B cell (primary cell): ENCODE data around the gene GRPR. TPM values are rescaled to one million over a fixed set of nuclear protein-coding genes. Genes with fewer than 3 reads are reported as not detected.

Experiments
- ATAC-seq: fragments of 200-7000 bp; cut with Tn5 transposase; one replicate; pipeline ENCODE4 v1.10.0; 2021; ENCODE audit warnings: low read depth, mild to moderate bottlenecking, moderate number of reproducible peaks, moderate library complexity
- CTCF ChIA-PET: fragments of 350-600 bp; sonication (Branson Sonifier 250); formaldehyde crosslinking; loops from one replicate; lab custom pipeline; 2021; ENCODE audit warnings: antibody characterized with exemption, inconsistent platforms; lab: Charles Lee
- POLR2A ChIA-PET: fragments of 350-600 bp; sonication (Branson Sonifier 250); formaldehyde crosslinking; loops from one replicate; lab custom pipeline; 2021; ENCODE audit warnings: antibody characterized with exemption; lab: Charles Lee
- DNase-seq: peaks from one replicate; pipeline ENCODE4 v3.0.0; 2013
- H2AFZ ChIP-seq: 2 replicates; pipeline ENCODE4 v1.6.1; 2012; ENCODE audit warnings: mild to moderate bottlenecking, low read depth, low read length; ENCODE audit not compliant: insufficient read depth, poor library complexity, severe bottlenecking
- H3K27ac ChIP-seq, 2 donors: 1 replicate in 1 of 2; 2 replicates in 1 of 2; pipeline ENCODE4 v1.5.1; 2012 to 2013; ENCODE audit warnings: low read length in 2 of 2, mild to moderate bottlenecking in 2 of 2, moderate library complexity in 1 of 2
- H3K27me3 ChIP-seq, 4 experiments: fragments of 200-600 bp in 1 of 4; sonication (generic) in 1 of 4; replicated peaks in 1 of 4; 1 replicate in 2 of 4; 2 replicates in 2 of 4; pipeline versions ENCODE4 v1.6.1 to v1.7.0; 2013 to 2016; ENCODE audit warnings: low read length in 3 of 4, mild to moderate bottlenecking in 2 of 4, mixed read lengths in 1 of 4, moderate library complexity in 1 of 4; ENCODE audit not compliant: insufficient read depth in 4 of 4, control insufficient read depth in 3 of 4; ENCODE audit errors: control extremely low read depth in 1 of 4
- H3K36me3 ChIP-seq, 2 experiments: replicated peaks in 1 of 2; 1 replicate in 1 of 2; 2 replicates in 1 of 2; pipeline versions ENCODE4 v1.6.1 to v1.7.1; 2013; ENCODE audit warnings: low read length in 1 of 2; ENCODE audit not compliant: insufficient read depth in 2 of 2, control insufficient read depth in 1 of 2; ENCODE audit errors: control extremely low read depth in 1 of 2, extremely low read depth in 1 of 2
- H3K4me1 ChIP-seq, 2 donors: fragments of 200-600 bp in 1 of 2; sonication (generic) in 1 of 2; 1 replicate in 1 of 2; 2 replicates in 1 of 2; pipeline versions ENCODE4 v1.5.1 to v1.6.1; 2013 to 2017; ENCODE audit warnings: low read length in 2 of 2; ENCODE audit not compliant: control insufficient read depth in 2 of 2, insufficient read depth in 2 of 2
- H3K4me2 ChIP-seq: replicated peaks from 2 replicates; pipeline ENCODE3; 2012; ENCODE audit warnings: mild to moderate bottlenecking, low read depth, low read length; ENCODE audit not compliant: poor library complexity, severe bottlenecking
- H3K4me3 ChIP-seq, 5 experiments: fragments of 200-600 bp in 1 of 5; sonication (generic) in 1 of 5; 1 replicate in 3 of 5; 2 replicates in 2 of 5; pipeline versions ENCODE4 v1.5.1 to v1.7.0; 2011 to 2016; ENCODE audit warnings: low read length in 4 of 5, mild to moderate bottlenecking in 4 of 5, low read depth in 2 of 5, control low read depth in 1 of 5, moderate library complexity in 1 of 5; ENCODE audit not compliant: insufficient read depth in 1 of 5; ENCODE audit errors: control extremely low read depth in 1 of 5, extremely low read depth in 1 of 5
- H3K79me2 ChIP-seq: fragments of 200-600 bp; sonication (generic); one replicate; pipeline ENCODE4 v1.6.0; 2016; ENCODE audit warnings: low read length; ENCODE audit not compliant: control insufficient read depth, insufficient read depth
- H3K9ac ChIP-seq: fragments of 200-600 bp; sonication (generic); 2 replicates; pipeline ENCODE4 v1.6.1; 2017; ENCODE audit warnings: mild to moderate bottlenecking, low read length, moderate library complexity
- H3K9me3 ChIP-seq, 3 donors: one replicate each; pipeline versions ENCODE4 v1.6.1 to v1.7.1; 2013; ENCODE audit warnings: low read length in 2 of 3; ENCODE audit not compliant: control insufficient read depth in 2 of 3, insufficient read depth in 1 of 3; ENCODE audit errors: control extremely low read depth in 1 of 3
- H4K20me1 ChIP-seq: 2 replicates; pipeline ENCODE4 v1.6.0; 2012; ENCODE audit warnings: mild to moderate bottlenecking, low read length; ENCODE audit not compliant: insufficient read depth, control insufficient read depth, poor library complexity, severe bottlenecking
- H3K27ac Mint-ChIP-seq: one replicate; pipeline ENCODE4 v1.8.0; 2021; ENCODE audit warnings: mixed read lengths
- H3K27me3 Mint-ChIP-seq: one replicate; pipeline ENCODE4 v1.8.0; 2021; ENCODE audit warnings: mixed read lengths
- H3K4me1 Mint-ChIP-seq: one replicate; pipeline ENCODE4 v1.8.0; 2021; ENCODE audit warnings: mixed read lengths
- H3K4me3 Mint-ChIP-seq: one replicate; pipeline ENCODE4 v1.8.0; 2021; ENCODE audit warnings: mixed read lengths
- H3K9me3 Mint-ChIP-seq: one replicate; pipeline ENCODE4 v1.8.0; 2022; ENCODE audit warnings: mixed read lengths; ENCODE audit not compliant: insufficient read depth
- EZH2 ChIP-seq: IDR thresholded peaks from 2 replicates; pipeline ENCODE4 v1.6.1; 2012; ENCODE audit warnings: borderline replicate concordance, low read depth, mild to moderate bottlenecking, moderate library complexity, low read length; ENCODE audit not compliant: insufficient read depth, poor library complexity, severe bottlenecking
- WGBS: methylation state at CpG from one replicate; pipeline ENCODE4 v1.1.5; 2013; ENCODE audit warnings: missing lambda C conversion rate; ENCODE audit not compliant: insufficient coverage; 5-methylcytosine and 5-hydroxymethylcytosine counted together
- intact Hi-C: fragments of 100-400 bp; cut with micrococcal nuclease; formaldehyde crosslinking; loops from one replicate; pipeline ENCODE4 v1.10.0; 2022
- polyA plus RNA-seq: library from polyadenylated mRNA; depleted of rRNA; stranded (reverse); fragments of >200 nt; gene quantifications from 2 replicates; pipeline ENCODE4 v1.2.3, GENCODE V29; 2012
- total RNA-seq, 2 donors: library from RNA; stranded (reverse); fragments of 120-200 nt in 1 of 2; gene quantifications; 1 replicate in 1 of 2; 2 replicates in 1 of 2; pipeline versions ENCODE4 v1.2.3 to v1.2.4, GENCODE V29; 2013 to 2022
- TF ChIP-seq, protein P1 (sequence below): fragments of 200-600 bp; IDR thresholded peaks from one replicate; pipeline ENCODE4 v1.8.0; 2022; ENCODE audit warnings: antibody characterized with exemption, mild to moderate bottlenecking

Gene GRPR
- total and polyA plus RNA-seq, 2 donors (not counting 1 experiment from before 2014, with no cell fraction given): 0.30 to 0.42 TPM

DNA sequence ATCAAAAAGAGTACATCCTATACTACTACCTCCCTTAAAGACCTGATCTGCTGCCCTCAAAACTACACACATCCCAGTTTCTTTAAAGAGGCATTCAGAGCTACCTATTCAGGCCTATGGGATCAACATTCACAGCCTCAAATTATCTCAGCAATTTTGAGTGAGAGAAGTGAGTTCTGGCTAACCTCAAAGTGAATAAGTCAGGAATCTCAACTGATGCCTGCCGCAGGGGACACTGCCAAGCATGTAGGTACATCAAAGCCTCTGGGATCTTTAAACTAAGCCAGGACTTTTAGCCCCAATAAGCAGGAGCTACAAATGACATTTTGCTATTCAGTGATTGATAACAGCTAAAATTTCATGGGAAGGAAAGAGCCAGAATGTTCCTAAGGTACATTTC is 11.6 kb downstream of the GRPR start:
- Histone ChIP-seq H2AFZ (no peak overlapping the region), H3K9ac (no peak overlapping the region), H3K4me1 (peaks cover 13% of the 10 kb centered on the region in 2 donors), H3K27ac (no peak overlapping the region), H3K79me2 (no peaks in the 10 kb centered on the region), H3K27me3 (peaks cover 0 to 2% (median 0%) of the 10 kb centered on the region in 4 experiments), H3K36me3 (no peaks in the 10 kb centered on the region), H3K9me3 (no peaks in the 10 kb centered on the region), H3K4me2 (no peak overlapping the region), H4K20me1 (no peaks in the 10 kb centered on the region), H3K4me3 (no peak overlapping the region)
- no peak for ATAC-seq
- DNase-seq: no peak
- Mint-ChIP-seq H3K9me3 (no peaks in the 10 kb centered on the region), H3K4me3 (no peak overlapping the region), H3K4me1 (peaks cover 10% of the 10 kb centered on the region), H3K27ac (no peak overlapping the region), H3K27me3 (peaks cover 2% of the 10 kb centered on the region)
- ChIA-PET CTCF (interaction anchor here (0.6 to 1.4 kb wide), 2 partner anchors 12 to 276 kb away, joined by 6 read pairs; partner anchors contain the start of gene GRPR), POLR2A (no interaction called here)
- TF ChIP-seq, protein P1, sequence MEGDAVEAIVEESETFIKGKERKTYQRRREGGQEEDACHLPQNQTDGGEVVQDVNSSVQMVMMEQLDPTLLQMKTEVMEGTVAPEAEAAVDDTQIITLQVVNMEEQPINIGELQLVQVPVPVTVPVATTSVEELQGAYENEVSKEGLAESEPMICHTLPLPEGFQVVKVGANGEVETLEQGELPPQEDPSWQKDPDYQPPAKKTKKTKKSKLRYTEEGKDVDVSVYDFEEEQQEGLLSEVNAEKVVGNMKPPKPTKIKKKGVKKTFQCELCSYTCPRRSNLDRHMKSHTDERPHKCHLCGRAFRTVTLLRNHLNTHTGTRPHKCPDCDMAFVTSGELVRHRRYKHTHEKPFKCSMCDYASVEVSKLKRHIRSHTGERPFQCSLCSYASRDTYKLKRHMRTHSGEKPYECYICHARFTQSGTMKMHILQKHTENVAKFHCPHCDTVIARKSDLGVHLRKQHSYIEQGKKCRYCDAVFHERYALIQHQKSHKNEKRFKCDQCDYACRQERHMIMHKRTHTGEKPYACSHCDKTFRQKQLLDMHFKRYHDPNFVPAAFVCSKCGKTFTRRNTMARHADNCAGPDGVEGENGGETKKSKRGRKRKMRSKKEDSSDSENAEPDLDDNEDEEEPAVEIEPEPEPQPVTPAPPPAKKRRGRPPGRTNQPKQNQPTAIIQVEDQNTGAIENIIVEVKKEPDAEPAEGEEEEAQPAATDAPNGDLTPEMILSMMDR: no peak
- TF ChIP-seq EZH2: no peak
- intact Hi-C loops: no loop called here
- WGBS: no CpG with 5 or more reads among the region's 1 CpG

DNA sequence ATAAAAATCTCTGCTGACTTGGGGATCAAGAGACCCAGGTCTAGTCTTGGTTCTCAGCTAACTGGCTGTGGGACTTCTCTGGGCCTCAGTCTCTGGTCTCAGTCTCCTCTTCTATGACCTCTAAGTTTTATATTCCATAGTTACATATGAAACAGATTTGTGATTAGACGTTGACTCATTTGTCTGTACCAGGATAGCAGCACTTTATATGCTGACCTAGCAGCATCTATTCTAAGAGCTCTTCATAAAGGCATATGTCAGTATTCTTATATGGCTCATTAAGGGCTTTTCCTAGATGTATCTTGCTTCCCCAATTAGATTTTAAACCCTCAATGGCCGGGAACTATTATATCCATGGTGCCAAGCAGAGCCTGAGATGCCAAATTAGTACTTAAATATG is 12.7 kb downstream of the GRPR start:
- Histone ChIP-seq H4K20me1 (no peaks in the 10 kb centered on the region), H3K4me3 (no peak overlapping the region), H3K27ac (no peak overlapping the region), H3K4me1 (peaks cover 13% of the 10 kb centered on the region in 2 donors), H3K9ac (no peak overlapping the region), H3K4me2 (no peak overlapping the region), H3K27me3 (peaks cover 0 to 2% (median 0%) of the 10 kb centered on the region in 4 experiments), H2AFZ (no peak overlapping the region), H3K9me3 (no peaks in the 10 kb centered on the region), H3K79me2 (no peaks in the 10 kb centered on the region), H3K36me3 (no peaks in the 10 kb centered on the region)
- ATAC-seq: no peak
- ChIA-PET CTCF (interaction anchor here (1.0 to 1.4 kb wide), 2 partner anchors 13 kb away, joined by 3 to 6 read pairs; partner anchors contain the start of gene GRPR), POLR2A (no interaction called here)
- intact Hi-C loops: no loop called here
- H3K27me3 Mint-ChIP-seq: no peaks in the 10 kb centered on the region
- no peak overlapping the region for H3K27ac Mint-ChIP-seq
- WGBS: no CpG with 5 or more reads among the region's 2 CpGs
- DNase-seq: no peak
- no peak overlapping the region for H3K4me3 Mint-ChIP-seq
- no peak for TF ChIP-seq EZH2
- TF ChIP-seq, protein P1: no peak
- H3K4me1 Mint-ChIP-seq: peaks cover 10% of the 10 kb centered on the region
- H3K9me3 Mint-ChIP-seq: no peaks in the 10 kb centered on the region
